Astrocyte of the spinal cord (primary cell): ENCODE results near the gene CD200R1.

Source experiments
- DNase-seq: peaks from one replicate; pipeline ENCODE4 v3.0.0; 2011; ENCODE audit warnings: low read depth, low spot score
- H3K4me3 ChIP-seq: 2 replicates; pipeline ENCODE4 v1.5.1; 2011; ENCODE audit warnings: low read depth, mild to moderate bottlenecking, low read length, moderate library complexity
- in situ Hi-C: cut with HindIII; loops from 2 replicates; pipeline ENCODE4 v1.10.0; 2017; ENCODE audit warnings: low sequenced_read_pairs
- TF ChIP-seq, protein P1 (sequence below): IDR thresholded peaks from 2 replicates; pipeline ENCODE4 v1.5.1; 2012; ENCODE audit warnings: low read depth, mild to moderate bottlenecking, low read length, inconsistent platforms

Gene CD200R1

DNA sequence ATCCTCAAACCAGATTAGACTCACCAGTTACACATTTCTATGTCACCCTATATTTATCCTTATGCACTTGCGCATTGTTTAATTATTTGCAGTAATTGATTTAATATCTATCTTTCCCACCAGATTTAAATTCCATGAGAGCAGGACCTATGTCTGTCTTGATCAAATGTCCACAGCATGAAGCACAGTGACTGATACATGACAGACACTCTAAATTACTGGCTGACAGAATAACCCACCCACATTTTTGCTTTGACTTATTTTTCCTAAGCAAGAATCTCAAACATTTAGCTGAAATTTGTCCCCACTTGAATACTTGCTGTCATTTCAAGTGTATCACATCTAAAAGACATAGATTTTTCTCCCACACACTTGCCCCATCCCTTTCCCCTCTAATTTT, 7.5 kb downstream of the CD200R1 start:
- no peak overlapping the region for H3K4me3 ChIP-seq
- in situ Hi-C loops: no loop called here
- DNase-seq: no peak
- TF ChIP-seq, protein P1, sequence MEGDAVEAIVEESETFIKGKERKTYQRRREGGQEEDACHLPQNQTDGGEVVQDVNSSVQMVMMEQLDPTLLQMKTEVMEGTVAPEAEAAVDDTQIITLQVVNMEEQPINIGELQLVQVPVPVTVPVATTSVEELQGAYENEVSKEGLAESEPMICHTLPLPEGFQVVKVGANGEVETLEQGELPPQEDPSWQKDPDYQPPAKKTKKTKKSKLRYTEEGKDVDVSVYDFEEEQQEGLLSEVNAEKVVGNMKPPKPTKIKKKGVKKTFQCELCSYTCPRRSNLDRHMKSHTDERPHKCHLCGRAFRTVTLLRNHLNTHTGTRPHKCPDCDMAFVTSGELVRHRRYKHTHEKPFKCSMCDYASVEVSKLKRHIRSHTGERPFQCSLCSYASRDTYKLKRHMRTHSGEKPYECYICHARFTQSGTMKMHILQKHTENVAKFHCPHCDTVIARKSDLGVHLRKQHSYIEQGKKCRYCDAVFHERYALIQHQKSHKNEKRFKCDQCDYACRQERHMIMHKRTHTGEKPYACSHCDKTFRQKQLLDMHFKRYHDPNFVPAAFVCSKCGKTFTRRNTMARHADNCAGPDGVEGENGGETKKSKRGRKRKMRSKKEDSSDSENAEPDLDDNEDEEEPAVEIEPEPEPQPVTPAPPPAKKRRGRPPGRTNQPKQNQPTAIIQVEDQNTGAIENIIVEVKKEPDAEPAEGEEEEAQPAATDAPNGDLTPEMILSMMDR: no peak

DNA sequence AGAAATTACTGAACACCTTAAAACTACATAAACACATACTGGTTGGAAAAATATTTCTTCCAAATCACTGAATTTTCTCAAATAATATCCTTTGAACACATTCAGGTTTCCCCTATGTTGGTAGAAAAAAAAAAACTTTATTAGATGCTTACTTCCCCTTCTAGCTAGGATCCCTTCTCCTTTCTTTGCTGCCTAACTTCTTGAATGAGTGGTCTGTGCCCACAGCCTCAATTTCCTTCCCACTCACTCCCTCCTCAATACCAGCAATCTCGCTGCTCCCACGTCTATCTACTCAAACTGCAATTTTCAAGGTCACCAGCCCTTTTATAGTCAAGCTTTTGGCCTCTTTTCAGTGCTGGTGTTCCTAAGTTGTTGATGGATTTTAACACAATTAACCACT, 8.3 kb downstream of the CD200R1 start:
- TF ChIP-seq, protein P1: no peak
- no peak overlapping the region for H3K4me3 ChIP-seq
- in situ Hi-C loops: no loop called here
- DNase-seq: no peak

DNA sequence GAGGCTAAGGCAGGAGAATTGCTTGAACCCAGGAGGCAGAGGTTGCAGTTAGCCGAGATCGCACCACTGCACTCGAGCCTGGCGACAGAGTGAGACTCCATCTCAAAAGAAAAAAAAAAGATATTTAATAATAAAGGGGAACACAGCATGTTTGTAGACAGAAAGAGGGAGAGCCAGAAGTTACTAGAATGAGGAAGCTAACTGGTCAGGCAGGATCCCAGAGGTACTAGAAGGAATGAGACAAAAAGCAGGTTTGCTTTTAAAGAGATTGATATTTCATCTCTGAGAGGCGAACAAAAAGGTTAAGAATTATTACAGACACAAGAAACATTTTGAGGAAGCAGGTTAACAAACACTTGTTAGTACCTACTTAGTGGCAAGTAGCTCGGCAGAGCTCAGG, 9.2 kb downstream of the CD200R1 start:
- TF ChIP-seq, protein P1: no peak
- in situ Hi-C loops: no loop called here
- DNase-seq: no peak
- H3K4me3 ChIP-seq: no peak overlapping the region

DNA sequence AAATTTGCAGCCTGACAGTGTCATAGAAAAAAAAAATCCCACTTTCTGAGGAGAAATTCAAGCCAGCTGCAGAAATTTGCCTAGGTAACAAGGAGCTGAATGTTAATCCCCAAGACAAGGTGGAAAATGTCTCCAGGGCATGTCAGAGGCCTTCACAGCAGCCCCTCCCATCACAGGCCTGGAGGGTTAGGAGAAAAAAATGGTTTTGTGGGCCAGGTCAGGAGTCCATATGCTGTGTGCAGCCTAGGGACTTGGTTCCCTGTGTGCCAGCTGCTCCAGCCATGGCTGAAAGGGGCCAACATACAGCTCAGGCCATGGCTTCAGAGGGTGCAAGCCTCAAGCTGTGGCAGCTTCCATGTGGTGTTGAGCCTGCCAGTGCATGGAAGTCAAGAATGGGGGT, 11.2 kb downstream of the CD200R1 start:
- DNase-seq: no peak
- in situ Hi-C loops: no loop called here
- H3K4me3 ChIP-seq: no peak overlapping the region
- TF ChIP-seq, protein P1: no peak

DNA sequence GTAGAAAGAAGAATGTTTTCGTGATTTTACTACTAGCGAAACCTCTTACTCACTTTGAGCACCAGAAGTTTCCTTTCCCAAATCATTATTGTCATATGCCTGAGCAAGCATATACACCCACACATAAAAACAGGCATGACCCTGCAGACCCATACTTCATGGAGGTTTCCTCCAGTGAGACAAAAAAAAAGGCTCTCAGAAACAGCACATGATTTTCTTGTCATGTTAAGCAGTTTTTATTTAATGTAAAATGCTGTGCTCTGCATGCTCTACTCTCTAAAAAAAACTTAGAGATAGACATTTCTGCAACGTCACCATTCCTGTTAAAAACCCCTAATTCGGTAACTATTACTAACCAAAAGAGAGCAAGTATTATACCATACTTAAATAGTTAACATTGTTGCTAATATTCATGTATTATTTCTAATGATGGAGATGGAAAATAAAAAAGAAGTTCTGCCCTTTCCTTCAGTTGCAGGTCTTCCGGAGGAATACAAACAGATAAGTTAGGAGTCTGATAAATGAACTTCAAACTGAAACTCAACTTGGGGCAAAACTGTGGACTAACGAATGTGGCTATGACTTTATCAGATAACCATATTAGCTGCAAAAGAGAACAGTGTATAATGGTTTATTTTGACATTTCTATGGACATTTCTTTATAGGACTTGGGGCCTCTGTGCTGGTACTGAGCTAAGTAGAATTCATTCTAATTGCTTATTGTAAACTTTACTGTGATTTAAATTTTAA, 15.9 kb downstream of the CD200R1 start:
- in situ Hi-C loops: no loop called here
- DNase-seq: no peak
- TF ChIP-seq, protein P1: no peak
- H3K4me3 ChIP-seq: no peak overlapping the region

DNA sequence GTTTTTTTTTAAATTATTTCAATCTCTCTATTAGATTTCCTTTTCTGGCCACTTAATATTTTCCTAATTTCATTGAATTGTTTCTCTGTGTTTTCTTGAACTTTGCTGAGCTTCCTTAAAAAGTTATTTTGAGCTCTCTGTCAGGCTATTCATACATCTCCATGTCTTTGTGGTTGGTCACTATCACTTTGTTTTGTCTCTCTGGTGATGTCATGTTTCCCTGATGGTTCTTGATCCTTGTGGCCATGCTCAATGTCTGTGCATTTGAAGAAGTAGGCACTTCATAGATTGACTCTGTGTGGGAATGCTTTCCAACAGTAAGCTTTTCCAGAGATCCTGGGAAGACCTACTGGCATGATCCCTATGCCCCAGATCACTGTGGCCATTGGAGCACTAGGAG, 18.6 kb downstream of the CD200R1 start:
- in situ Hi-C loops: no loop called here
- TF ChIP-seq, protein P1: no peak
- H3K4me3 ChIP-seq: no peak overlapping the region
- no peak for DNase-seq
